Measurements from ENCODE around the gene OR9A2. TPM values are rescaled to one million over a fixed set of nuclear protein-coding genes. Genes with fewer than 3 reads are reported as not detected.

OR9A2 gene
- total RNA-seq, 2 donors from 2014 or later: not detected

GRCh38 chr7:143012001-143012400 is 14.9 kb downstream of the OR9A2 start:
- H3K36me3 ChIP-seq: no peaks in the 10 kb centered on the region
- no peaks in the 10 kb centered on the region for H3K9me3 ChIP-seq
- no peak for DNase-seq (ENCODE audit: low spot score)
- WGBS: 89% methylated on average over 7 of the region's 7 CpGs
- no peak overlapping the region for H3K27ac ChIP-seq
- H3K27me3 ChIP-seq (replicated peaks; ENCODE audit: insufficient read depth): no peaks in the 10 kb centered on the region
- intact Hi-C loops (cut with DNase I): no loop called here
- H3K4me1 ChIP-seq (replicated peaks): no peaks in the 10 kb centered on the region
- no peak for TF ChIP-seq POLR2A (IDR thresholded peaks at IDR 0.05)
- TF ChIP-seq CTCF (IDR thresholded peaks at IDR 0.05): no peak
- TF ChIP-seq POLR2AphosphoS5 (IDR thresholded peaks at IDR 0.05): no peak
- H3K4me3 ChIP-seq: no peak overlapping the region

- Histone ChIP-seq H3K27ac (no peak overlapping the region), H3K36me3 (no peaks in the 10 kb centered on the region), H3K27me3 (replicated peaks; ENCODE audit: insufficient read depth) (no peaks in the 10 kb centered on the region), H3K4me1 (replicated peaks) (no peaks in the 10 kb centered on the region), H3K9me3 (no peaks in the 10 kb centered on the region), H3K4me3 (no peak overlapping the region)
- WGBS: 45% methylated on average over 24 of the region's 24 CpGs
- TF ChIP-seq CTCF (IDR thresholded peaks at IDR 0.05): peak; percentile 93 to 98 (median 97)
- no peak for TF ChIP-seq POLR2AphosphoS5 (IDR thresholded peaks at IDR 0.05)
- DNase-seq (ENCODE audit: low spot score): peak; percentile 74
- intact Hi-C loops (cut with DNase I): loop anchor here (1.0 kb wide), 1 partner anchor 207 kb away; no protein-coding TSS in a partner anchor
Measured at GRCh38 chr7:143008007-143008901, 18.7 kb downstream of the OR9A2 start.

GRCh38 chr7:143005632-143006260 is 21.2 kb downstream of the OR9A2 start:
- no peak for TF ChIP-seq POLR2AphosphoS5 (IDR thresholded peaks at IDR 0.05)
- TF ChIP-seq POLR2A (IDR thresholded peaks at IDR 0.05): no peak
- TF ChIP-seq CTCF (IDR thresholded peaks at IDR 0.05): no peak
- intact Hi-C loops (cut with DNase I): no loop called here

GRCh38 chr7:143003393-143004051 is 23.4 kb downstream of the OR9A2 start:
- Histone ChIP-seq H3K36me3 (no peaks in the 10 kb centered on the region), H3K9me3 (no peaks in the 10 kb centered on the region), H3K27me3 (replicated peaks; ENCODE audit: insufficient read depth) (no peaks in the 10 kb centered on the region), H3K4me3 (peak overlapping the region in 1 of 2 donors; percentile 5), H3K4me1 (replicated peaks) (no peaks in the 10 kb centered on the region), H3K27ac (no peak overlapping the region)
- peak; percentile 12 for DNase-seq (ENCODE audit: low spot score)
- intact Hi-C loops (cut with DNase I): loop anchor here (2.0 kb wide), 1 partner anchor 149 kb away; the partner anchor contains the start of gene EPHB6
- TF ChIP-seq CTCF (IDR thresholded peaks at IDR 0.05): peak; percentile 40 to 81 (median 78)
- no peak for TF ChIP-seq POLR2A (IDR thresholded peaks at IDR 0.05)
- TF ChIP-seq POLR2AphosphoS5 (IDR thresholded peaks at IDR 0.05): peak; percentile 19
- 19% methylated on average over 6 of the region's 6 CpGs for WGBS

More at GRCh38 chr7:143005632-143006260, 21.2 kb downstream of the OR9A2 start:
- no peaks in the 10 kb centered on the region for H3K9me3 ChIP-seq
- no peak overlapping the region for H3K27ac ChIP-seq
- no peaks in the 10 kb centered on the region for H3K27me3 ChIP-seq (replicated peaks; ENCODE audit: insufficient read depth)
- no peaks in the 10 kb centered on the region for H3K4me1 ChIP-seq (replicated peaks)
- WGBS: 73% methylated on average over 6 of the region's 6 CpGs
- no peak overlapping the region for H3K4me3 ChIP-seq
- DNase-seq (ENCODE audit: low spot score): no peak
- H3K36me3 ChIP-seq: no peaks in the 10 kb centered on the region

Measured in prostate gland (tissue), 2 donors.